NCI-H510A (cell line): ENCODE results near the gene LAP3.
"Not testable (repeated sequence)": the region's sequence is repeated elsewhere in the genome, so short reads cannot be mapped to it uniquely, and the experiment has no call there.

Experiments
- DNase-seq: peaks from one replicate; lab custom pipeline; 2025; lab: John Stamatoyannopoulos, UW

LAP3 gene

DNA sequence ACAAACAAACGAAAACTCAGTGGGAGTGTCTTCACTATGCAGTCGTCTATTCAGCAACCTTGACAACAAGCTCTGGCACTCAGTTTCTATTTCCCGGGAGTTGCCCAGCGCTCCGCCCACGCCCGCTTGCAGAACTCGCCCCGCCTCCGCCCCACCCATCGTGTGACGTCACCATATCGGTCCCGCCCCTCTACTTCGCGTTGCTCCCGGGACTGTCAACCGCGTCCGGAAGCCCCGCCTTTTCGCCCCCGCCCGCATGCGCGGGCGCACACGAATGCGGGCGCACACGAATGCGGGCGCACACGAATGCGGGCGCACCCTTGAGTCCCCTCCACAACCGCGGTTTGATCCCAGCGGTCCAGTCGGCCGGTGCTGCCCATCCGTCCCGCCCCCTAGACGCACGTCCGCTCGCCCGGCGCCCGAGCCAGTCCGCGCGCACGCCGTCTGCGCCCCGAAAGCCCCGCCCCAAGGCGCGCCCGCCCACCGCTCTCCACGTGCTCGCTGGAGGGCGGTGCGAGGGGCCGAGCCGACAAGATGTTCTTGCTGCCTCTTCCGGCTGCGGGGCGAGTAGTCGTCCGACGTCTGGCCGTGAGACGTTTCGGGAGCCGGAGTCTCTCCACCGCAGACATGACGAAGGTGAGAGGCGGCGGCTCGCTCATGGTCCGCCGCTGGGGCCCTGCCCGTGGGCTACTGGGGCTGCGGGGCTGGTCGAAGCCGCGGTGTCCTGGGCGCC lies at the start of gene LAP3:
Gene LAP3 (plus strand): TSS at position 267 of the 733 bp plus-strand sequence. CDS start 268 bp downstream, at position 535.
- DNase-seq = peak; percentile 86

DNA sequence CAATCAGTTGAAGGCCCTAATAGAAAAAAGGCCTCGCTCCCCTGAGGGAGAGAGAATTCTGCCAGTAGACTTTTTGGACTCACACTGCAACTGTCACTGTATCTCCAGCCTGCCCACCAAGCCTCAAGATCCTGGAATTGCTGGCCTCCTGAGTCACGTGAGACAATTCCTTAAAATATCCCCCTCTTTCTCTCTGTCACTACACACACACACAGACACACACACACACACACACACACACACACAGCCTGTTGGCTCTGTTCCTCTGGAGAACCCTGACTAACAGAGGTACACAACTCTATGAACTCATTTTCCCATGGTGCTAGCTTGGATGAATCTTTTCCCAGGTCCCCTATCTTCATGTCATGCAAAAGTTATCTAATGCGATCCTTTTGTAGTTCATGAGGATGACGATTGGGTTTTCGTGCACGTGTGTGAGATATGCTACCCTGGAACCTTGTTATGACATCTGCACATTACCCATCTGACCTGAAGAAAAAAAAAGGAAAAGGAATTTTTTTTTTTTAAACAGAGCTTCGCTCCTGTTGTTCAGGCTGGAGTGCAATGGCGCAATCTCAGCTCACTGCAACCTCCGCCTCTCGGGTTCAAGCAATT lies 48.3 kb upstream of the LAP3 start:
- DNase-seq = no peak

DNA sequence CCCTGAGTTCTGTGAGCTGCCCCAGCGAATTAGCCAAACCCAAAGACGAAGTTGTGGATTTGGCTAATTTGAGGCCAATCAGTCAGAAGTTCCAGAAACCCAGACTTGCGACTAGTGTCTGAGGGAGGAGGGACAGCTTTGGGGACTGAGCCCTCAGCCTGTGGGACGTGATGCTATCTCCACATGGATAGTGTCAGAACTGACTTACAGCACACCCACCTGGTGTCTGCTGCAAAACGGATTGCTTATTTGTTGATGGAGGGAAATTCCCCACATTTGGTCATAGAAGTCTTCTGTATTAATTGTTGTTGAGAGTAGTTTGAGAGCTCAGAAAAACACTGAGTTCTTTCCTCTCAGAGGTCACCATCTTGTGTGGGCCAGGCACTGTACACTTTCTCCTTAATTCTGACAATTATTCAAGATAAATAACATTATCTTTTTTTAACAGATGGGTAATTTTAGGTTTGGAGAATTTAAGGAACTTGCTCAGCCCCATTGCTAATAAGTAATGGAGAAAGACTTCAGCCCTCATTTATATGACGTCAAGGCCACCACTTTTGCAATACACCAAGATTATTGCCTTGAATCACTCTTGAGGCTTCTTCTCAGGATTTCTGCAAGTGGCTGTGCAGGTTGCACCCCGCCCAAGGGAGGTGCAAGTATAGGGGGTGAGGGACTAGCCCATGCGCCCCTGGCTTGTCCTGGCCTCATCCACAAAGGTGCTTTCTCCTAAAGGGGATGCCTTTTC lies 45.3 kb upstream of the LAP3 start:
- DNase-seq = no peak

DNA sequence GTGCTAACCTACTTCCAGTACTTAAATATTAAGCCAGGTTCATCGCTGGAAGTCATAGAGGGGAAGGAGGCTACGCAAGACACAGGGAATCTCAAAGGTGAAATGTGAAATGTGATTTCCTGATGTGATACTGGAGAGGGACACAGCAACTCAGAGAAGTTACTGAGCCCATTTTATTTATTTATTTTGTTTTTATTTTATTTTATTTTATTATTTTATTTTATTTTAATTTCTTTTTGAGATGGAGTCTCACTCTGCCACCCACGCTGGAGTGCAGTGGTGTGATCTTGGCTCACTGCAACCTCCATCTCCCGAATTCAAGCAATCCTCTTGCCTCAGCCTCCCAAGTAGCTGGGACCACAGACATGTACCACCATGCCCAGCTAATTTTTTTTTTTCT lies 42.3 kb upstream of the LAP3 start:
- no peak for DNase-seq

DNA sequence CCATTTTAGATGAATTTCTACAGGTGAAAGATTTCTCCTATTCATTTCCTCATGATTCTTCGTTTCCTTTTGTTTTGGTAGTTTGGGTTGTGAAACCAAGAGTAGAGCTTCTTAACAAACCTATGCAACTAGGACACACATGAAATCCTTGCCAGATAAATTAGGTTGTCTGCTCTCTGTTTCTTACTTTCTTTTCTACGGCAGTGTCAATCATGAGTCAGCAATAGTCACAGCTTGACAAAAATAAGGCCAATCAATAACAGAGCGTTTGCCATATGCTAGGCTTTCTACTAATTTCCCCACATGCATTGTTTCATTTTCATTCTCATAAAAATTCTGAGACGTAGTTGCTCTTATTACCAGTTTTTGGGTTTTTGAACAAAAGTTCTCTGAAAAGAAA lies 41.8 kb upstream of the LAP3 start:
- no peak for DNase-seq

DNA sequence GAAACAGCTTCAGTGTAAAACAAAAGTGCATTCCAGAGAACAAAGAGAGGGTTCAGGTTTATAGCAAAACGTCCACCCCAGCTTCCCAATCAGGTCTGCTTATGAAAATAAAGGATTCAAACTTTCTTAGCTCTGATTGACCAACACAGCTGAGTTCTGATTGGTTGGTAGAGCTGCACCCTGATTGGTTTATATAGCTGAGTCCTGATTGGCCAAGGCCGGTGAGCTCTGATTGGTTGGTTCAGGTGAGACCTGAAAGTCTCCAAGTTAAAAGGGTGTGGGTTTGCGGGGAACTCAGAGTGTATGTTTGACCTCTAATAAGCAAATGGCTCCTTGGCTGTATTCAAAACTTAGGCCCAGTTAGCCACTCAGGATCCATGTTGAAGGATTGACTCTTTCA lies 41.1 kb upstream of the LAP3 start:
- DNase-seq = no peak

DNA sequence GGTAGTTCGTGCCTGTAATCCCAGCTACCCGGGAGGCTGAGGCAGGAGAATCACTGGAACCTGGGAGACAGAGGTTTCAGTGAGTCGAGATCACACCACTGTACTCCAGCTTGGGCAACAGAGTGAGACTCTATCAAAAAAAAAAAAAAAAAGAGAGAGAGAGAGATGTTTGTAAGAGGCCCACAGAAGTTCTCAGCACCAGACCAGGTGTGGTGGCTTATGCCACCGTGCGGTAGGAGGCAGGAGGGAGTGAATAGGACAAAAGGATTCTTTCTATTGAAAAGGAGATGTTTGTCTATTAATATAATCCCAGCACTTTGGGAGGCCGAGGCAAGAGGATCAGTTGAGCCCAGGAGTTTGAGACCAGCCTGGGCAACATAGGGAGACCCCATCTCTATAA lies 39.9 kb upstream of the LAP3 start:
- not testable (repeated sequence) for DNase-seq

DNA sequence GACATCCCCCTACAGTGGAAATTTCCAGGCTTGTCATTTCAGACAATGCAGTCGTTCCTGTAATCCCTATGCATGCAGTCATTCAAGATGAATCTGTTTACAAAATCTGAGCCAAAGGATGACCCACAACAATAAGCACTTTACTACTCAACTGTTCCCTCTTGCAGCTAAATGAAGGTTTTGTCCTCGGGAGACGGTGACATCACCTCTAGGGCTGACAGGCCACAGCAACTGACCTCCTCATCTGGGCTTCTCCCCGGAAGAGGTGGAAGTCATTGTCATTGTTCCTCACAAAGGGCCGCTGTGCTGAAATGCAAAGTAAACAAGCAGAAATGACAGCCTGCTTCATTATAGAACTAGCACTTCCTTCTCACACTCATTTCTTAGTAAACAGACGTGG lies 32.8 kb upstream of the LAP3 start:
- DNase-seq = peak; percentile 16

DNA sequence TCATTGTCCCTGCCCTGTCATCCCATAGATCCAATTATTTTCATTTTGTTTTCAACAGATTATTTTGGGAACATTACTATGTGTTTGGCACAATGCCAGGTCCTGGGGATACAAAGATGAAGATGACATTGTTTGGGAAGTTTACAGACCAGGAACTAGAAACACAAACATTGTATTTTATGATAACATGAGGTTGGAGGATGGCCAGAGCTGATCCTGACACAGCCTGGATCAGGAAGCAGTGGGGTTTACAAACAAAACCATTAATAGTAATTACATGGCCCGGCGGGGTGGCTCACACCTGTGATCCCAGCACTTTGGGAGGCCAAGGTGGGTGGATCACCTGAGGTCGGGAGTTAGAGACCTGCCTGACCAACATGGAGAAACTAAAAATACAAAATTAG lies 32.2 kb upstream of the LAP3 start:
- peak; percentile 3 for DNase-seq

DNA sequence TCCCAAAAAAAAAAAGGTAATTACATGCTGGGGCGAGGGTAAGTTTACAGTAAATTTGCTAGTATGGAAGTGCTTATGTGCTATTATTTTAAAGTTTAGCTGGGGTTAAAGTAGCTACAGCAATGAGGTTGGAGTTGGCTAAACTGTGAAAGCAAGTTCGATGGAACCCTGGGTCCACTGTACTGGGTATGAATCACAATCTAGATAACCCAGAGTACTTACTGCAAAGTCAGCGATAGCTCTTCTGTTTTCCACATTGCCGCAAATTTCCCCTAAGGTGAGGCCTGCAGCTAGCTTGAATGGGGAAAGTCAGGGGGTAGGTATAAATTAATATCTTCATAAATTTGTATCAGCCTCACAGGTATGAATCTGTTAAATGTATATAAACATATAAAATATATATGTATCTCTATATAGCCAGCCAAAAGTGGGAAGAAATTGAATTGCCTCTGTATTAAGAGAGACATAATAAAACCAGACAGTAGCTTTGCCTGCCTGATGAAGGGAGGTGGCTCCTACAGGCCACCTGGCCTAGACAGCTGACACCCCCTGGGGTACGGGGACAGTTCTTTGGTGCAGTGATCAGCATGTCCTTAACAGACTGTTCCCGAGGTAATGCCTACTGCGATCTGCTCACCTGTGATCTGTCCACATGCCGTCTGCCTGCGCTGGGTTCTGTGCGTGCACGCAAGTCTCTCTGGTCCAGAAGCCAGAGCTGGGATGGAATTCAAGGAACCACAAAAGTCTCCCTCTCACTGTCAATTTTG lies 31.4 kb upstream of the LAP3 start:
- no peak for DNase-seq

DNA sequence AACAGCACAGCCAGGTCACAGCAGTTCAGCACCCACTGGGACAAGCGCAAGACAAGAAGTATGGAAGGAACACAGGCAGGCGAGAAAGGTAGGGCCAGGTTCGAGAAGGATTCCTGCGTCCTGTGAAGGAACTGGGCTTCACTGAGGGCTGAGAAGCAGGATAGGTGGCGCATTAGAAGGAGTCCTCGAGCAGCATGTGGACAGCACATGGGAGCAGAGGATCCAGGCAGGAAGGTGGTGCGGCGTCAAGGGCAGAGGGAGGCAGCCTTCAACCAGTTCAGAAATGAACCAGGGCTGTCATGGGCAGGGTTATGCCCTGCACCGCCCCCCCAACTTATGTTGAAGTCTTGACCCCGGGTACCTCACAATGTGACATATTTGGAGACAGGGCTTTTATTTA lies 30.8 kb upstream of the LAP3 start:
- no peak for DNase-seq

DNA sequence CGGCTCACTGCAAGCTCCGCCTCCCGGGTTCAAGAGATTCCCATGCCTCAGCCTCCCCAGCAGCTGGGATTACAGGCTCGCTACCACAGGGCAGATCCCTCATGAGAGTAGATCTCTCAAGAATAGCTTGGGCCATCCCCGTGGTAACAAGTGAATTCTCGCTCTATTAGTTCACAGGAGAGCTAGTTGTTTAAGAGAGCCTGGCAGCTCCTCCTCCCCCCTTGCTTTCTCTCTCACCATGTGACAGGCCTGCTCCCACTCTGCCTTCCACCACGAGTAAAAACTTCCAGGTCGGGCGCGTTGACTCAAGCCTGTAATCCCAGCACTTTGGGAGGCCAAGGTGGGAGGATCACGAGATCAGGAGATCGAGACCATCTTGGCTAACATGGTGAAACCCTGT lies 30.3 kb upstream of the LAP3 start:
- DNase-seq = no peak

DNA sequence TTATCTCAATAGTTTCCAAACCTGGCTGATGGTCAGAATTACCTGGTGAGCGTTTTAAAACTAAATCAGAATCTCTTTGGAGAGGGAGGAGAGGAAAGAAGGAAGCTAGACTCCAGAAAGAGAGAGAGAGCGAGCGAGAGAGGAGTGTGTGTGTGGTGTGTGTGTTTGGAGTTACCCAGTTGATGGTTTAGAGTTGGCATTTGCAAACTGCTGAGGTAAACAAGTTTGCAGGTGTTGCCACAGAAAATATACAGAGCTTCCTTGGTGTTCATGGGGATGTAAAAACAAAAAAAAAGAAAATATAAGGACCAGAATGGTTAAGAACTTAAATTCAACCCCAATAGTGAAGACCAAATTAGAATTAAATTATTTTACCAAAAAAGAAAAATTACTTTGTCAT lies 26.4 kb upstream of the LAP3 start:
- no peak for DNase-seq

DNA sequence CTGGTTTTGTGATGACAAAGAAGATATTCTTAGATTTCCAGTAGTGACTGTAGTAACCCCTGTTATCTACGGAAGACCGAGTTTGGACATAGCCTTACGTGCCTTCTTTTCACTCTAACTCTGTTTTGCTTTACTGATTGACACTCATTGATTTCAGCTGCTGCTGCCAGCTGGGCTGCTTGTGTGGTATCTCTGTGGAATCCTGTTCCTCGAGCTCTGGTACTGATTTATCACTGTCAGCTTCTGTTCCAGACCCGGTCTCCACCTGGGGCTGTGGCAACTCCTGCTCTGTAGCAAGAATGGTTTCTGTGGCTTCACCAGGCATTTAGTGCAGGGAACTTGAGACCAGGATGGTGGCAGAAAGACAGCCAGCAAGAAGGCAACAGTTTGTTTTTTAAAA lies 24.6 kb upstream of the LAP3 start:
- DNase-seq = no peak

DNA sequence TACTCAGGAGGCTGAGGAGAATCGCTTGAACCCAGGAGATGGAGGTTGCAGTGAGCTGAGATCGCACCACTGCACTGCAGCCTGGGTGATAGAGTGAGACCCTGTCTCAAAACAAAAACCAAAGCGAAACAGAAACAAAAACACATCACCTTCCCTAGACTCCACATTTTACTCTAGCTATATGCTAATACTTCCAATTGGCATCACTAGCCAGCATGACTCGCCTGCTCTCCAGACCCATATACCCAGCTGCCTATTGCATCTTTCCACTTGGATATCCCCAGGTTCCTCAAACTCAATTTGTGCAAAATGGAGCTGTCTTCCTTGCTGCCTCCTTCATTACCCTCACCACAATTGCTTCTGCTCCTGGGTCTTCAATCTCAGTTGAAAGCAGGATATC lies 22.4 kb upstream of the LAP3 start:
- no peak for DNase-seq

DNA sequence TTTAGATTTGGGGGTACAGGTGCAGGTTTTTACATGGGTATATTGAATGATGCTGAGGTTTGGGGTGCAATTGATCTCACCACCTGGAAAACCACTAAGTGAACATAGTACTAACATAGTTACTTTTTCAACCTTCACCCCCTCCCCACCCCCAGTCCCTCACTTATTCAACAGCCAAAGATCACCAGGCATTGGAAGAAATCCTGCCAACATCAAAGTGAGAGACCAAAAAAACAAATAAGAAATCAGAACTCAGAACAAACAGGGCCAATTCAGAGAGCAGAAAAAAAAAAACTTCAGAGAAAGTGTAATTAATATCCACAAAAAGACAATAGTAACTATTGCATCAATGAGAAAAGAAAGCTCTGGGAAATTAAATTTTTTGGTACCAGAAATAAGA lies 20.5 kb upstream of the LAP3 start:
- DNase-seq = no peak

DNA sequence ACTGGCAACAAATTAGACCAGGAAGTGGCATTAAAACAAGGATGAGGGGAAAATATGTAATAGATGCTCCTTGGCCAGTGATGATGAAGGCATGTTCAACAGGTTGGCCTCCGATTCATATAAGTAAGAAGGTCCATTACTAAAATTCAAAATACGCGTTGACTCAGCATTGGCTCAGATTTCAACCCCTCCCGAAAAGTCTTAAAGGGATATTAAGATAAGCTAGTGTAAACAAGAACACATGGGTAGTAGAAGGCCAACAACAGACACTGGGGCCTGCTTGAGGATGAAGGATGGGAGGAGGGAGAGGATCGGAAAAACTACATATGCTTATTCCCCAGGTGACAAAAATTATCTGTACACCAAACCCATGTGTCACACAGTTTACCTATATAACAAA lies 19.1 kb upstream of the LAP3 start:
- DNase-seq = no peak

DNA sequence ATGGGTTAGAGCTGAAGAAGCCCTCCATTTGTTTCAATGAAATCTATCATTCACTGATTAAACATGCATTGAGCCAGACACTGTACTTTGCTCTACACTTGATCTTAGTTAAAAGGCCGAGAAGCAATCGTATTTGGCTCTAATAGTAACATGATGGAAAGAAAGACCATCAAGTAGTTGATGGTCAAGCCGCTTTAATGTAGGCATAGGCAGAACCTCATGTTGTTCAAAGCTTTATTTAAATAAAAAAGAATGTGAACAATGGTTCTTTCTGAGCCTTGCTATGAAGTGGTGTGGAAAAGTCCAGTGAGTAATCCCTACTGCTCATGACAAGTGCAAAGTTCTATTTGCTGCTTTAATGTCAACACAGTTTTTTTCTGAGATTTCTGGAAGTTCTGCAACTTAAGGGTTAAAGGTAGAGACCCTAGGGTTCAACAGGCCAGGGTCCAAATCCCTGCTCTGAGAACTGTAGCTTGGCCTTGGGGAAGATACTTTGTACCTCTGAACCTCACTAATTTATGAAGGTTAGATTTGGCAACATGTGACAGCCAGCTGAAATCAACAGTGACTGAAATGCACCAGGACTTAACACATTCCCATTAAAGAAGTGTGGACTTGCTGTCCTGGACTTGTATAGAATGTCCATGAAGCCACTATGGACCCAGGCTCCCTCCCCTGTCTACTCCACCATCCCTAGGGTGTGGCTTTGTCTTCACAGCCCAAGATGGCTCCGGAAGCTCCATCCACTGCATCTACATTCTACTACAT lies 17.9 kb upstream of the LAP3 start:
- no peak for DNase-seq

DNA sequence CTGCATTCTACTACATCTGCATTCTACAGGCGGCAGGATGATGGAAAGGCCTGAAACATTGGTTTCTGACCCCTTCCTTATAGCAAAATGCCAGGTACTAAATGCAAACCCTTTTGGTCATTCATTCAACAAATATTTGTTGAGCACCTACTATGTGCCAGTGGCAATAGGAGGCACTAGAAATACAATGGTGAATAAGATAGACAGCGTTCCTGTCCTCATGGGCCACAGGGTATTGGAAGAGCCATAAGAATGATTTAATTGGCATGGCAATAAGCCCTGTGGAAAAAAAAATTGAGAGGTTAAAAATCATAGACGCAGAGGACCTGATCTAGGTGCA lies 17.3 kb upstream of the LAP3 start:
- DNase-seq = no peak

DNA sequence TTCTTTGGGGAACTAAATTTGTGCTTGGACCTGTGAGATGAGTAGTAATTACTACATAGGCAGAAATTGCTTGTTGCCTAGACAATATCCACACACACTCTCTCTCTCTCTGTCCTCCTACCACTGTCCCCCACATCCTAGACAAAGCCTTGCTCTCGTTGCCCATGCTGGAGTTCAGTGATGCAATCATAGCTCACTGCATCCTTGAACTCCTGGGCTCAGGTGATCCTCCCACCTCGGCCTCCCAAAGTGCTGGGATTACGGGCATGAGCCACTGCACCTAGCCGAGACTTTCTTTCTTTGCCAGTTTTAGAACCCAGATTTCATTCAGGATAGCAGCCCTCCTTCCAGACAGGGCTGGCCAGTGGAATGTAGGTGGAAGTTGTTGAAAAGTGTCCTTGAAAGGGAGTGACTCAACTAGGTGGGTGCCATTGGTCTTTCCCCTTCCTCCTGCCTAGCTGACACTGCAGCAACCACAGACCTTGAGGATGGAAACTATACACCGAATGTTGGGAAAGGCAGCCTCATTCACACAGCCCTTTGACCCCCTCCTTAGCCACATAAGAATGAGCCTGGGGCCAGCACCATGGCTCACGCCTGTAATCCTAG lies 16.8 kb upstream of the LAP3 start:
- DNase-seq = no peak

DNA sequence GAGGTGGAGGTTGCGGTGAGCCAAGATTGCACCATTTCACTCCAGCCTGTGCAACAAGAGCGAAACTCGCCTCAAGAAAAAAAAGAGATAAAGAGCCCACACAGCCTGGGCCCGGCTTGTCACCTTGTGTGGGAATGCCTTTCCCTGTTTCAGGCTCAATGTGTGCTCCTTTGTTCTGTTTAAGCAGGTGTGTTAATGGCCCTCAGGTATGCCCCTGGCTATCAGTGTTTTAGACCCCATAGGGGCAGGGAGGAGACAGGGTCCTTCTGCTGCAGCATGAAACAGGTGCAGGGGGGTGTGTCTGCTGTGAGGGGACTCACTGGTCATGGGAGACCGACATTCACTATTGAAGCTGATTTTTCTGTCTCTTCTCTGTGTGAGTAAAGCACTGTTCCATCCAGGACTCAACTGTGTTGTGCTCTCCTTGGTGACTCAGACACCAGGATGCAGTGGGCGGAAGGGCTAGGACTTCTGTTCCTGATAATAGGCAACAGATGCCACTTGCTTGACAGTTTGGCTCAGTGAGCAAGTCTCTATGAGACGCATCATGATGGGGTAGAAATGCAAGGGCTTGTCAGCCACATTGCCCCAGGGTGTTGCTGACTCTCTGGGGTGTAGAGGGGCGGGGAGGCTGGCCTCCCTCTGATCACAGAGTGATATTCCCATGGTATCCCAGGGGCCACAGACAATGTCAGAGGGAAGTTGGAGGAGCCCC lies 15.6 kb upstream of the LAP3 start:
- DNase-seq = no peak
